ENCODE measurements around the gene TTC39B. TPM values are rescaled to one million over a fixed set of nuclear protein-coding genes. Genes with fewer than 3 reads are reported as not detected.

TTC39B gene
- total and polyA plus RNA-seq, 7 donors, result 0.18 to 13.1 (median 1.8) TPM

- Histone ChIP-seq H3K27ac (no peak overlapping the region), H3K9me3 (no peaks in the 10 kb centered on the region), H3K36me3 (ENCODE audit: insufficient read depth in 1 of 2, low read depth in 1 of 2) (no peaks in the 10 kb centered on the region), H3K27me3 (ENCODE audit: insufficient read depth in 3 of 3, low read length in 2 of 3) (no peaks in the 10 kb centered on the region), H3K4me1 (no peaks in the 10 kb centered on the region), H3K4me3 (no peak overlapping the region)
- WGBS, 3 donors, result 50 to 63% (median 60%) methylated on average over 1 of the region's 1 CpG
- ATAC-seq (no peak), DNase-seq (no peak)
- intact Hi-C loops (cut with DNase I), result no loop called here
- TF ChIP-seq CTCF (IDR thresholded peaks at IDR 0.05), result no peak
Measured at GRCh38 chr9:15262581-15262980, 44.4 kb downstream of the TTC39B start.

- 91 to 92% (median 92%) methylated on average over 4 of the region's 4 CpGs for WGBS, 3 donors
- H3K27me3 ChIP-seq (ENCODE audit: insufficient read depth in 3 of 3, low read length in 2 of 3), result no peaks in the 10 kb centered on the region
- H3K27ac ChIP-seq, result no peak overlapping the region
- no peaks in the 10 kb centered on the region for H3K36me3 ChIP-seq (ENCODE audit: insufficient read depth in 1 of 2, low read depth in 1 of 2)
- no peaks in the 10 kb centered on the region for H3K4me1 ChIP-seq
- no peaks in the 10 kb centered on the region for H3K9me3 ChIP-seq
- no peak for TF ChIP-seq CTCF (IDR thresholded peaks at IDR 0.05)
- DNase-seq, result no peak
- intact Hi-C loops (cut with DNase I), result loop anchor here in 1 of 2 donors (5.0 kb wide), 1 partner anchor 36 kb away; no protein-coding TSS in a partner anchor
- no peak for ATAC-seq
- no peak overlapping the region for H3K4me3 ChIP-seq
Measured at GRCh38 chr9:15256426-15256825, 50.6 kb downstream of the TTC39B start.

GRCh38 chr9:15253786-15254185 is 53.2 kb downstream of the TTC39B start:
- WGBS, 3 donors, result 66 to 88% (median 79%) methylated on average over 1 of the region's 1 CpG
- intact Hi-C loops (cut with DNase I), result no loop called here
- Histone ChIP-seq H3K4me3 (no peak overlapping the region), H3K9me3 (no peaks in the 10 kb centered on the region), H3K4me1 (no peaks in the 10 kb centered on the region), H3K27me3 (ENCODE audit: insufficient read depth in 3 of 3, low read length in 2 of 3) (no peaks in the 10 kb centered on the region), H3K27ac (no peak overlapping the region), H3K36me3 (ENCODE audit: insufficient read depth in 1 of 2, low read depth in 1 of 2) (no peaks in the 10 kb centered on the region)
- ATAC-seq (no peak), DNase-seq (no peak)
- TF ChIP-seq CTCF (IDR thresholded peaks at IDR 0.05), result no peak

GRCh38 chr9:15253197-15253596 is 53.8 kb downstream of the TTC39B start:
- Histone ChIP-seq H3K27ac (no peak overlapping the region), H3K9me3 (no peaks in the 10 kb centered on the region), H3K4me1 (no peaks in the 10 kb centered on the region), H3K27me3 (ENCODE audit: insufficient read depth in 3 of 3, low read length in 2 of 3) (no peaks in the 10 kb centered on the region), H3K4me3 (no peak overlapping the region), H3K36me3 (ENCODE audit: insufficient read depth in 1 of 2, low read depth in 1 of 2) (no peaks in the 10 kb centered on the region)
- no peak for ATAC-seq
- DNase-seq, result no peak
- intact Hi-C loops (cut with DNase I), result no loop called here
- WGBS, 3 donors, result 60 to 69% (median 63%) methylated on average over 1 of the region's 1 CpG
- TF ChIP-seq CTCF (IDR thresholded peaks at IDR 0.05), result no peak

GRCh38 chr9:15249981-15250380 is 57.0 kb downstream of the TTC39B start:
- no peaks in the 10 kb centered on the region for H3K9me3 ChIP-seq
- no peak for TF ChIP-seq CTCF (IDR thresholded peaks at IDR 0.05)
- H3K4me3 ChIP-seq, result no peak overlapping the region
- no peak for ATAC-seq
- H3K4me1 ChIP-seq, result no peaks in the 10 kb centered on the region
- H3K27ac ChIP-seq, result no peak overlapping the region
- H3K36me3 ChIP-seq (ENCODE audit: insufficient read depth in 1 of 2, low read depth in 1 of 2), result no peaks in the 10 kb centered on the region
- no peaks in the 10 kb centered on the region for H3K27me3 ChIP-seq (ENCODE audit: insufficient read depth in 3 of 3, low read length in 2 of 3)
- DNase-seq, result no peak
- 33 to 45% (median 41%) methylated on average over 3 of the region's 3 CpGs for WGBS, 3 donors
- intact Hi-C loops (cut with DNase I), result no loop called here
